ENCODE data around the gene CADPS2. TPM values are rescaled to one million over a fixed set of nuclear protein-coding genes. Genes with fewer than 3 reads are reported as not detected.

The CADPS2 gene
- total RNA-seq, 1 experiment from 2014 or later = 12.2 TPM

- H3K9me3 Mint-ChIP-seq = no peaks in the 10 kb centered on the region
- no peaks in the 10 kb centered on the region for H3K27me3 Mint-ChIP-seq (ENCODE audit: low read depth)
- DNase-seq (ENCODE audit: low spot score) (no peak), ATAC-seq (peak; percentile 68)
- H3K36me3 Mint-ChIP-seq = no peaks in the 10 kb centered on the region
- POLR2A ChIA-PET = no interaction called here
- H3K27ac Mint-ChIP-seq = no peak overlapping the region
- H3K4me3 Mint-ChIP-seq = no peak overlapping the region
- CTCF ChIA-PET = interaction anchor here (1.5 to 1.9 kb wide), 2 partner anchors 9 to 165 kb away, joined by 3 to 5 read pairs; no protein-coding TSS in a partner anchor
- TF ChIP-seq, protein P1, sequence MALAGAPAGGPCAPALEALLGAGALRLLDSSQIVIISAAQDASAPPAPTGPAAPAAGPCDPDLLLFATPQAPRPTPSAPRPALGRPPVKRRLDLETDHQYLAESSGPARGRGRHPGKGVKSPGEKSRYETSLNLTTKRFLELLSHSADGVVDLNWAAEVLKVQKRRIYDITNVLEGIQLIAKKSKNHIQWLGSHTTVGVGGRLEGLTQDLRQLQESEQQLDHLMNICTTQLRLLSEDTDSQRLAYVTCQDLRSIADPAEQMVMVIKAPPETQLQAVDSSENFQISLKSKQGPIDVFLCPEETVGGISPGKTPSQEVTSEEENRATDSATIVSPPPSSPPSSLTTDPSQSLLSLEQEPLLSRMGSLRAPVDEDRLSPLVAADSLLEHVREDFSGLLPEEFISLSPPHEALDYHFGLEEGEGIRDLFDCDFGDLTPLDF (CRISPR knock-in tag; IDR thresholded peaks at IDR 0.05) = no peak
- TF ChIP-seq GTF2I (CRISPR knock-in tag; conservative IDR thresholded peaks at IDR 0.05) = no peak
- TF ChIP-seq, protein P2, sequence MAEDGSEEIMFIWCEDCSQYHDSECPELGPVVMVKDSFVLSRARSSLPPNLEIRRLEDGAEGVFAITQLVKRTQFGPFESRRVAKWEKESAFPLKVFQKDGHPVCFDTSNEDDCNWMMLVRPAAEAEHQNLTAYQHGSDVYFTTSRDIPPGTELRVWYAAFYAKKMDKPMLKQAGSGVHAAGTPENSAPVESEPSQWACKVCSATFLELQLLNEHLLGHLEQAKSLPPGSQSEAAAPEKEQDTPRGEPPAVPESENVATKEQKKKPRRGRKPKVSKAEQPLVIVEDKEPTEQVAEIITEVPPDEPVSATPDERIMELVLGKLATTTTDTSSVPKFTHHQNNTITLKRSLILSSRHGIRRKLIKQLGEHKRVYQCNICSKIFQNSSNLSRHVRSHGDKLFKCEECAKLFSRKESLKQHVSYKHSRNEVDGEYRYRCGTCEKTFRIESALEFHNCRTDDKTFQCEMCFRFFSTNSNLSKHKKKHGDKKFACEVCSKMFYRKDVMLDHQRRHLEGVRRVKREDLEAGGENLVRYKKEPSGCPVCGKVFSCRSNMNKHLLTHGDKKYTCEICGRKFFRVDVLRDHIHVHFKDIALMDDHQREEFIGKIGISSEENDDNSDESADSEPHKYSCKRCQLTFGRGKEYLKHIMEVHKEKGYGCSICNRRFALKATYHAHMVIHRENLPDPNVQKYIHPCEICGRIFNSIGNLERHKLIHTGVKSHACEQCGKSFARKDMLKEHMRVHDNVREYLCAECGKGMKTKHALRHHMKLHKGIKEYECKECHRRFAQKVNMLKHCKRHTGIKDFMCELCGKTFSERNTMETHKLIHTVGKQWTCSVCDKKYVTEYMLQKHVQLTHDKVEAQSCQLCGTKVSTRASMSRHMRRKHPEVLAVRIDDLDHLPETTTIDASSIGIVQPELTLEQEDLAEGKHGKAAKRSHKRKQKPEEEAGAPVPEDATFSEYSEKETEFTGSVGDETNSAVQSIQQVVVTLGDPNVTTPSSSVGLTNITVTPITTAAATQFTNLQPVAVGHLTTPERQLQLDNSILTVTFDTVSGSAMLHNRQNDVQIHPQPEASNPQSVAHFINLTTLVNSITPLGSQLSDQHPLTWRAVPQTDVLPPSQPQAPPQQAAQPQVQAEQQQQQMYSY (CRISPR knock-in tag; IDR thresholded peaks at IDR 0.05) = no peak
- peaks cover 37% of the 10 kb centered on the region for H3K4me1 Mint-ChIP-seq
These were observed 535.6 kb downstream of the CADPS2 start for GRCh38 chr7:122350701-122351100.

GRCh38 chr7:122344303-122344620 is 542.0 kb downstream of the CADPS2 start:
- H3K4me3 Mint-ChIP-seq = no peak overlapping the region
- TF ChIP-seq SMAD3 (CRISPR knock-in tag; IDR thresholded peaks at IDR 0.05; ENCODE audit: borderline replicate concordance) (no peak), TEAD4 (CRISPR knock-in tag; IDR thresholded peaks at IDR 0.05) (no peak), ELF4 (CRISPR knock-in tag; IDR thresholded peaks at IDR 0.05; ENCODE audit: low read depth) (no peak), ATF3 (CRISPR knock-in tag; conservative IDR thresholded peaks at IDR 0.05) (no peak), ZMAT4 (CRISPR knock-in tag; IDR thresholded peaks at IDR 0.05) (no peak), FOXP1 (CRISPR knock-in tag; IDR thresholded peaks at IDR 0.05; ENCODE audit: borderline replicate concordance) (no peak), JAZF1 (CRISPR knock-in tag; IDR thresholded peaks at IDR 0.05) (no peak), CBFB (CRISPR knock-in tag; IDR thresholded peaks at IDR 0.05; ENCODE audit: low read depth) (no peak), NR1H2 (CRISPR knock-in tag; IDR thresholded peaks at IDR 0.05) (no peak), ETV6 (CRISPR knock-in tag; IDR thresholded peaks at IDR 0.05) (no peak)
- TF ChIP-seq, protein P3, sequence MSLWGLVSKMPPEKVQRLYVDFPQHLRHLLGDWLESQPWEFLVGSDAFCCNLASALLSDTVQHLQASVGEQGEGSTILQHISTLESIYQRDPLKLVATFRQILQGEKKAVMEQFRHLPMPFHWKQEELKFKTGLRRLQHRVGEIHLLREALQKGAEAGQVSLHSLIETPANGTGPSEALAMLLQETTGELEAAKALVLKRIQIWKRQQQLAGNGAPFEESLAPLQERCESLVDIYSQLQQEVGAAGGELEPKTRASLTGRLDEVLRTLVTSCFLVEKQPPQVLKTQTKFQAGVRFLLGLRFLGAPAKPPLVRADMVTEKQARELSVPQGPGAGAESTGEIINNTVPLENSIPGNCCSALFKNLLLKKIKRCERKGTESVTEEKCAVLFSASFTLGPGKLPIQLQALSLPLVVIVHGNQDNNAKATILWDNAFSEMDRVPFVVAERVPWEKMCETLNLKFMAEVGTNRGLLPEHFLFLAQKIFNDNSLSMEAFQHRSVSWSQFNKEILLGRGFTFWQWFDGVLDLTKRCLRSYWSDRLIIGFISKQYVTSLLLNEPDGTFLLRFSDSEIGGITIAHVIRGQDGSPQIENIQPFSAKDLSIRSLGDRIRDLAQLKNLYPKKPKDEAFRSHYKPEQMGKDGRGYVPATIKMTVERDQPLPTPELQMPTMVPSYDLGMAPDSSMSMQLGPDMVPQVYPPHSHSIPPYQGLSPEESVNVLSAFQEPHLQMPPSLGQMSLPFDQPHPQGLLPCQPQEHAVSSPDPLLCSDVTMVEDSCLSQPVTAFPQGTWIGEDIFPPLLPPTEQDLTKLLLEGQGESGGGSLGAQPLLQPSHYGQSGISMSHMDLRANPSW (CRISPR knock-in tag; conservative IDR thresholded peaks at IDR 0.05; ENCODE audit: low read depth) = no peak
- TF ChIP-seq, protein P4, sequence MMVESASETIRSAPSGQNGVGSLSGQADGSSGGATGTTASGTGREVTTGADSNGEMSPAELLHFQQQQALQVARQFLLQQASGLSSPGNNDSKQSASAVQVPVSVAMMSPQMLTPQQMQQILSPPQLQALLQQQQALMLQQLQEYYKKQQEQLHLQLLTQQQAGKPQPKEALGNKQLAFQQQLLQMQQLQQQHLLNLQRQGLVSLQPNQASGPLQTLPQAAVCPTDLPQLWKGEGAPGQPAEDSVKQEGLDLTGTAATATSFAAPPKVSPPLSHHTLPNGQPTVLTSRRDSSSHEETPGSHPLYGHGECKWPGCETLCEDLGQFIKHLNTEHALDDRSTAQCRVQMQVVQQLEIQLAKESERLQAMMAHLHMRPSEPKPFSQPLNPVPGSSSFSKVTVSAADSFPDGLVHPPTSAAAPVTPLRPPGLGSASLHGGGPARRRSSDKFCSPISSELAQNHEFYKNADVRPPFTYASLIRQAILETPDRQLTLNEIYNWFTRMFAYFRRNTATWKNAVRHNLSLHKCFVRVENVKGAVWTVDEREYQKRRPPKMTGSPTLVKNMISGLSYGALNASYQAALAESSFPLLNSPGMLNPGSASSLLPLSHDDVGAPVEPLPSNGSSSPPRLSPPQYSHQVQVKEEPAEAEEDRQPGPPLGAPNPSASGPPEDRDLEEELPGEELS (CRISPR knock-in tag; IDR thresholded peaks at IDR 0.05) = no peak
- POLR2A ChIA-PET = no interaction called here
- H3K27me3 Mint-ChIP-seq (ENCODE audit: low read depth) = peaks cover 7% of the 10 kb centered on the region
- CTCF ChIA-PET = interaction anchor here (0.6 kb wide), 1 partner anchor 47 kb away, joined by 4 read pairs; no protein-coding TSS in a partner anchor
- no peaks in the 10 kb centered on the region for H3K9me3 Mint-ChIP-seq
- DNase-seq (ENCODE audit: low spot score) (no peak), ATAC-seq (no peak)
- no peak overlapping the region for H3K27ac Mint-ChIP-seq
- peaks cover 40% of the 10 kb centered on the region for H3K4me1 Mint-ChIP-seq
- no peaks in the 10 kb centered on the region for H3K36me3 Mint-ChIP-seq

Data from WTC11 (cell line).